HG03159 (cell line): Measurements from ENCODE around the gene TMEM80.

Source experiments
- ATAC-seq: cut with Tn5 transposase; IDR thresholded peaks from one replicate; pipeline ENCODE4 v1.9.1; 2021; ENCODE audit warnings: mild to moderate bottlenecking, moderate library complexity; ENCODE audit not compliant: unreplicated experiment

TMEM80 gene

DNA sequence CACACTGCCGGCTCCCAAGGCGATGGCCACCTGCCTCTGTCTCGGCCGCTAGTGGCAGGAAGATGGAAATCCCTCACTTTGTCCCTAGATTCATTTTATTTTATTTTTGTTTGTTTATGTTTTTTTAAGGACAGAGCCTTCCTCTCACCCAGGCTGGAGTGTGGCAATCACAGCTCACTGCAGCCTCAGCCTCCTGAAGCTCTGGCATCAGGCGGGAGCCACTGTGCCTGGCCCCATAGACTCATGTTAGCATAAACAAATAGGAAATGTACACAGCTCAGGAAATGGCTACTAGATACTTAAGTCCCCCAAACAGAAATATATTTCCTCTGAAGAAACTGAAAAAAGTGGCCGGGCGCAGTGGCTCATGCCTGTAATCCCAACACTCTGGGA is 3.5 kb downstream of the TMEM80 start:
- ATAC-seq: no peak

DNA sequence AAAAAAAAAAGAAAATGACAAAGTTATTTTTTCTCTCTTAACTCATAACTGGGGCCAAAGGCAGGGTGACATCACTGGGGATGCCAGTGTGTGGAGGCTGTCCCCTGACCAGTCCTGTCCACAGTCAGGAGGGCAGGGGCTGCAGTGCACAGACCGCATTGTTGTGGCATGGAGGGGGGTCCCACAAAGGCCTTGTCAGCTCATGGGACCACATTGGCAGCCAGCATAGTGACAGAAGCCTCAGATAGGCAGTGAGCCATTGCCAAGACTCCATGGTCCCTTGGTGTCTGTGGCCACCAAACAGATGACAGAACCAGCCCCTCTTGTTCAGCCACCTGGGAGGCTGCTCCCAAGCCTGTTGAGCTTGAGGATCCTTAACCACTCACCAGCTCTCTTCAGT is 4.1 kb downstream of the TMEM80 start:
- ATAC-seq: no peak

DNA sequence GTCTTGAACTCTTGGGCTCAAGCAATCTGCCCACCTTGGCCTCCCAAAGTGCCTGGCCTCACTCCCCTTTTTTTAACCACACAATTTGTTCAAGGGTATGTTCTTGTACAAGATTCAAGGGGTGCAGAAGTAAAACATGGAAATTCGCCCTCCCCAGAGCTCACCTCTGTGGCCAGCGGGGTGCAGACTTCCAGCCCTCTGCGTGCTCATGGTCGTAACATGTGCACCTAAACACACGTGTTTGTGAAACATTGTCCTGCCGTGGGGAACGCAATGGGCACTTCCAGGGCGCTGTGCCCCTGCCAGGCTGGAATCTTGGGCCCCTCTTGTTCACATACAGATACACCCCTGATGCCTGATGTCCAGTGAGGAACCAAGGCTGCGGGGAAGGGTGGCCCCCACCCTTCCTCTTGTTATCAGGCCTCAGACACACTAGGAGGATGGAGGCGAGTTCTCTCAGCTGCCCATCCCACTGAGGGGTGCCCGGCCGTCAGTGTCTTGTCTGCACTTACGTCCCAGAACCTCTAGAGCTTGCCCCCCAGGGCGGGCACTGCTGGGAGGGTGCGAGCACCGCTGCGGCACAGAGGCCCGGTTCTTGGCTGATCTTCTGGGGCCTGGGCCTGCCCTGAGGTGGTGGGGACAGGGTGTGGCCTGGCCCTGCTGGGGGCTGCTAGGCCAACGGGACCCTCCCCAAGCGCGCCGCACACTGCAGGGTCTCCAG is 6.3 kb downstream of the TMEM80 start:
- ATAC-seq: no peak

GRCh38 chr11:702462-703461 is 7.1 kb downstream of the TMEM80 start:
- no peak for ATAC-seq

DNA sequence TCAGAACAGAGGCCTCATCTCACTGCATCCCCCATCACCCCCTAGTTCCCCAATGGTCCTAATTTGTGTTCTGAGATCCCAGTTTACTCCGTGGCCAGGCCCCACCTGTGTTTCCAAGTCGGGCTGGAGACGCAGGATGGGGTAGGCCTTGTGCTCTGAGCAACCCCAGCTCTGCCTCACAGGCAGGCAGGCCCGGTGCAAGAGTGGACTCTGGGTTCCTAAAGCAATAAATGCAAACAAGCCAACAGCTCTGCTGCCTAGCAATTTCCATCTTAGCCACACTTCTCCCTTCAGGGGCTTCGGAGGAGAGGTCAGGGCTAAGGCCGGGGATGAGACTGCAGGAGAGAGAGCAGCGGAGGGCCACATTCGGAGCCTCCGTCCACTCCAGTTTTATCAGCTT is 7.9 kb downstream of the TMEM80 start:
- ATAC-seq: no peak

- no peak for ATAC-seq
Measured at GRCh38 chr11:704228-704674, 8.6 kb downstream of the TMEM80 start.

DNA sequence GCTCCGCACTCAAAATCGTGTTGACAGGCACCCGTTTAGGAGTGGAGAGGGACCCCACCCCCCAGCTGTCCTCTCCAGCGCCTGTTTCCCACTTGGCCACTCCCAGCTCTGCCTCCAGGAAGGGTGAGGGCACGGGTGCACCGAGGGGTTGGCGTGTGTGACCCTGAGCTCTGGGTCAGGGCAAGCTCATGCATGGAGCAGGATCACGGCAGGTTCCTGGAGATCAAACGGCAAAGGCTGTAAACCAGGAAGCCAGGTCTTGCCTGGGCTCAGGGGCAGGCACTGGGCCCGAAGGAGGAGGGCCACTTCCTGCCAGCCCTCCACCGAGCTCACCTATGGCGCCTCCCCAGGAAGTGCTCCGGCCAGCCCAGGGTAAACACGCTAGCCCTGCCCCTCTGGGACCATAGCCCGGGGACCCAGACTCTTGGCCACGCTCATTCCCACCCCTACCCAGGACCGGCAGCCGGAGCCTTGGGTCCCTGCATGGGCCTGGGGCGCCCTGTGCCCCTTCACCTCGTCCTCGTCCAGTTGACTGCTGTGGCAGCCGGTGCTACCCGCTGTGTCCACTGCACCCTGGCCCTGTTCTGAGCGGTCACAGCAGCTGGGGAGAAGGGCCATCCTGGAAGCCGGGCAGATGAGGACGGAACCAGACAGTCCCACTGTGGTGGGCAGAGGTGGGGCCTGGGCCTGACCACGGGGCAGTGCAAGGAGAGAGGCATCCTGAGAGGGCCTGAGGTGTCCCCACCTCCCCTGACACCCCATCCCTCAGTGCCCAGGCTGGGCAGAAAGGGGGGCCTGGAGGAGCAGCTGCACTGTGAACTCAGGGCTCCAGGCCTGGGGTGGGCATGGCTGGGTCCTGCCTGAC is 9.4 kb downstream of the TMEM80 start:
- ATAC-seq: no peak

DNA sequence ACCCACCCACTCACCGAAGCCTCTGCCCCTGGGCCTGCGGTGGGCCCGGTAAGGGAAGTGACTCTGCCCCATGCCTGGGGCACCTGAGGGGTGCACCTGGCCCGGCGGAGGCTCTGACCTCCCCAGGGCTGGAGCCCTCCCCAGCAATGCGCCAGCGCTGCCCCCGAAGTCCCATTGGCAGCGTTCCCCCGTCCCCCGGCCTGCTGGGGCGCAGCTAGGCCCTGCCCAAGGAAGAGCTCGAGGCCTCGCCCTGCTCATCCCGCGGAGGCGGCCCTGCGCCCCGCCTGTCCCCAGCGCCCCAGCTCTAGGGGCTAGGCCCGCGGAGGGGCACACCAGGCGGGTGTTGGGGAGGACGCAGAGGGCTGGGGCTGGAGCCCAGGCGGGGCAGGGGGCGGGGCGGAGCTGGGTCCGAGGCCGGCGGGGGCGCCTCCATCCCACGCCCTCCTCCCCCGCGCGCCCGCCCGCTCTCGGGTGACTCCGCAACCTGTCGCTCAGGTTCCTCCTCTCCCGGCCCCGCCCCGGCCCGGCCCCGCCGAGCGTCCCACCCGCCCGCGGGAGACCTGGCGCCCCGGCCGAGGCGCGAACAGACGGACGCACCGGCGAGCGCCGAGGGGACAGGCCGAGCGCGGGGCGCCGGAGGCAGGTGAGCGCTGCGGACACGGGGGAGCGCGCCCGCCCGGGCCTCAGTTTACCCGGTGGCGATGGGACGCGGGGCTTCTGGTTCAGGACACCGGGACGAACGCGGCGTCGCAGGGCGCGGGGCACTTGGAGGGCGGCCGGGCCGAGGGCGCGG is 10.2 kb downstream of the TMEM80 start, which contains the start of gene EPS8L2:
Gene EPS8L2 (plus strand): TSS at position 586 of the 793 bp plus-strand sequence. CDS start 3,177 bp downstream, outside the sequence.
- no peak for ATAC-seq

GRCh38 chr11:706439-706956 is 10.9 kb downstream of the TMEM80 start:
- no peak for ATAC-seq

DNA sequence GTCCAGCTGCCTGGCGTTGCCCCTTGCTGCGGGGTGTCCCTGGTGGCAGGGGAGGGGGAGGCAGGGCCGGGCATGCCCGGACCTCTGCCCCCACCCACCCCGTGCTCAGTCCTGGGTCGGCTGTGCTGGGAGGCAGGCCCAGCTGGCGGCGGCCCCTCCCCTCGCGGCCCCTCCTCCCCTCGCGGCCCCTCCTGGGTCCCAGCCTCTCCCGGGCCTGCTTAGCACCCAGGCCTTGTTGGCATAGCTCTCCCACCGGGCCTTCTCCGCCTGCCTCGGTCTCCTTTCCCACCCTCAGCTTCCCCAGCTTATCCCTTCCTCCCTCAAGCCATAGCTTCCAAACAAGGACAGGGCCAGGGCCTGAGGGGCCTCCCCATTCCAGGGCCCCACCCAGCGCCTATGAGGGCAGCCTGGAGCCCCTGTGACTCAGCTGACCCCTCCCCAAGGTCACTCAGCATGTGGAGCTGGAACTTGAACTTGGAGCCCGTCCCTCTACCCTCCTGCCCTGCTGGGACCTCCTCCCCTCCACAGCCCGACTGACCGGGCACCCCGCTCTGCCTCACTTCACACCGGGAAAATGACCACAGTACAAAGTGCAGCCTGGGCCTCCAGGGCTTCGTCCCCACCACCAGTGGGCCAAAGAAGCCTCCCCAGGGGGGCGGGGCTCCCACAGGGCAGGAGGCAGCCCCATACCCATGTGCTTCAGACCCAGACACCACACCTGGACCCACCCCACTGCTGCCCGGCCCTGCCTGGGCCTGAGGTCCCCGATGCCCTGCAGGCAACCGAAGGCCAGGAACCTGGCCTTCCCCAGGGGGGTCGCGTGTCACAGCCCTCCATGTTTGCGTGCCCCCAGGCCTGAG is 11.6 kb downstream of the TMEM80 start:
- ATAC-seq: no peak

- no peak for ATAC-seq
Measured at GRCh38 chr11:707817-708420, 12.3 kb downstream of the TMEM80 start.

DNA sequence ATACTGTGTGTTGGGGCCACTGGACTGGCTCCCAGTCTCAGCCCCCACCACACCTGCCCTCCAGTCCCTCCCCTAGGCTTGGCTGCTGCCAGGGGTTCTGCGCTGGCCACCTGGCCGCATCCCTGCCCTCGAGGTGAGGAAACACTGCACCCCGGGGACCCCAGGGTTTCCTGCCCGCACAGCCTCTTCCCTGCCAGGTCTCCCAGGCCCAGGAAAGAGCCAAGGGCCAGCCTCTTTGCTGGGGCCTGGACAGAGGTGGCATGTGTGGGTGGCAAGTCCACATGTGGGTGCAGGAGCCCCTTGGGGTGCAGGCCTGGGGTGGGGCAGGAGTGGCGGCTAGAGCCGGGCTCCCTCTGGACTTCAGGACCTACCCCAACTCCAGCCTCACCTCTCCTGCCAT is 12.9 kb downstream of the TMEM80 start:
- no peak for ATAC-seq

DNA sequence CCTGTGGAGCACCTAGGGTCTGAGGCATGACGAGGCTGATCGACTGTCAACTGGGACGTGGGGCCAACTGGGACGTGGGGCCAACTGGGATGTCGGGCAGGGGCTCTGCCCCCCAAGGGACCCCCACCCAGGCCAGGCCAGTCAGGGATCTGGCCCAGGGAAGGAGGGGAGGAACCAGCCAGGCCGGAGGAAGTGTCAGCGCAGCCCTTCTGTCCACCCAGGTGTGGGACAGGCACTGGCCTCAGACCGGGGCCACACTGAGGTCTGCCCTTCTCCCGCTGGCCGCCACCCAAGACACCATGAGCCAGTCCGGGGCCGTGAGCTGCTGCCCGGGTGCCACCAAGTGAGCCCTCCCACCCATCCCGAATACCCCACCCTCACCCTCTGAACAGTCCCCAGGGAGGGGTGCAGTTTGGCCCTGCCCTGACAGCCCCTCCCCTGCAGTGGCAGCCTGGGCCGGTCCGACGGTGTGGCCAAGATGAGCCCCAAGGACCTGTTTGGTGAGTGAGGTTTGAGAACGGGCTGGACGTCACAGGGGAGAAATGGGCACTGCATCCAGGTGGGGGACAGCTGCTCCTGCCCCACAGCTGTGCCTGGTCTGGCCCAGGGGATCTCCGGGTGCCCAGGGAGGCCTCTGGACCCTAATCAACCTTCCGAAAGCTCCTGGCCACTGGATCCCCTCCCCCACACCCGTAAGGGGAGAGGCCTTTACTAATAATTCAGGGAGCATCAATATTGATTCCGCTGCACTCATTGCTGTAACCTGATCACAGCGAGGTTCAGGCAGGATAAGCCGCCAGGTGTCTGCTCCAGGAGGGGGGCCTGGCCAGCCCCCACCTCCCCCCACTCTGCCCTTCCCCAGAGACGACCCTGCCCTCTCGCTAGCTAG is 13.7 kb downstream of the TMEM80 start:
- no peak for ATAC-seq

DNA sequence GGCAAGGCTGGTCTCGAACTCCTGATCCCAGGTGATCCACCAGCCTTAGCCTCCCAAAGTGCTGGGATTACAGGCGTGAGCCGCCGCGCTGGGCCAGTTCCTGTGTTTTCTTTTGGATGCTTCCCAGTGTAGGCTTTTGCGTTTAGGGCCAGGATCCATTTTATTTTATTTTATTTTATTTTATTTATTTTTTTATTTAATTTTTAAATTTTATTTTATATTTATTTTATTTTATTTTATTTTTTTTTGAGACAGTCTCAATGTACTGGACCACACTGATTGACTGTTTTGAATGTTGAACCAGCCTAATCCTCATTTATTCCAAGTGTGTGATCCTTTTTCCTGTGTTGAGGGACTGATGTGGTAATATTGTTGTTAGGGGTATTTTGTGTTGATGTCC is 18.8 kb downstream of the TMEM80 start:
- no peak for ATAC-seq

DNA sequence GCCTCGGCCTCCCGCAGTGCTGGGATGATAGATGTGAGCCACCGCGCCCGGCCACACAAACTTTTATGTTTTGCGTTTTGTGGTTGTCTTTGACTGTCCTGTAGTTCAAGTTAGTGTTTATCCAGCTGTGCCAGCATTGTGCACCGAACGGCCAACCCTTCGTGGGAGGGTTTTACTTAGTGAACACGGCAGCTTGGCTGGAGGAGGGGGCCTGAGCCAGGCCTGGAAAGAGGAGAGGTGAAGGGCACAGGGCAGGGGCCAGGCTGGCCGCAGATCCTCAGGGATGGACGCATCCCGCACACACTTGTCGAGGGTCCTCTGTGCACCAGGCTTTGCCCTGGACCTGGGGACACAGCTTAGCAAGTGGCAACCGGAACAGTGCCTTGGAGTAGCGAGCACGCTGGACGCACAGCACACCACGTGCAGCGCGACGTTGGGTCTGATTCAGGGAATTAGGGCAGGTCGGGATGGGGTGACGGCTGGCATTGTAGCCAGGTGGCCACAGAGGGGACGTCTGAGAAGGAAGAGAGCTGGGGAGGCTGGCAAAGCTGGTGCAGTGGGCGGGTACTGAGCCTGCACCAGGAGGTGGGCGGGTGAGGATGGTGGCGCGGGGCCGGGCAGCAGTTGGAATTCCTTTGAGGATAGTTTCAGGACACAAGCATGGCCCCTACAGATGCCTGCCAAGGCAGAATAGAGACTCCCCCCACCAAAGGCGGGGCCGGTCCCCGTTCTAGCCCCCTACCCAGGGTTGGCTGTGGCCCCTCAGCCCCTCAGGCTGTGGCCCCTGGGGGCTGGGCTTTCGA is 23.8 kb downstream of the TMEM80 start:
- no peak for ATAC-seq

GRCh38 chr11:720017-720641 is 24.5 kb downstream of the TMEM80 start:
- no peak for ATAC-seq
